ENCODE measurements around the gene SLC35F3. TPM values are rescaled to one million over a fixed set of nuclear protein-coding genes. Genes with fewer than 3 reads are reported as not detected.

The SLC35F3 gene
- total and polyA plus RNA-seq, 9 of the 15 experiments (the other 6 are each of a cell fraction or from before 2014, with no cell fraction given) = 0.04 to 0.07 (median 0.04) TPM; not detected in 6

DNA sequence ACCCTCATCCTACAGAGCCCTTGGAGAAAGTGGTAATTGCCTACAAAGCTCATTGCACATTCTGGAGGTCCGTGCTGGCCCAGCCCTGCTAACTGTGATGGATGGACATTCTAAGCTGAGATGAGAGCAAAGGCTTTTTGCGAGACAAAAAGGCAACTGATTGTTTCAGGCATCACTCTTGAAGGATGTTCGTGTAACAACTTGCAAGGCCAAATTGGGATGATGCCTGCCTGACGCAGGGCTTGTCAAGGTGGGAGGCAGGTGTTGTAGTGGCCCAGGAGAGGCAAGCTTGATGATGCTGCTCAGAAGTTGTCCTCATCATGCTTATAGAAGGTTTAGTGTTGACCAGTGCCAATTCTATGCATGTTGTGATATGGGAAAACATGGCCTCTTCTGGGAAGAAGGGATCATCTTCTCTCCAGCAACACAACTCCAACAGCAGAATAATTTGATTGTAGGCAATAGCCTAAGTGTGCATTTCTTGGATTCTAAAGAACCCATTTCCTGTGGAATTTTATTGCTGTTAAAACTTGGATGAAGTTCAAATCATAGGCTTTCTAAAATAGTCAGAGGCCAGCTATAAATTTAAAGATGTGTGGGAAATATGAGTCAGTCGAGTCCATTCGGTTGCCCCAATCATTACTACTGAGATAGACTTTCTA lies 366.2 kb downstream of the SLC35F3 start:
- no peaks in the 10 kb centered on the region for H3K9me1 ChIP-seq (ENCODE audit: control insufficient read depth, insufficient read depth, low read length)
- in situ Hi-C loops (cut with MboI) = no loop called here
- CTCF ChIA-PET (ENCODE audit: low intra/inter-chr PET ratio) = no interaction called here
- DNase-seq (ENCODE audit: extremely low read depth in 1 of 4, low spot score in 3 of 4) = no peak
- H3K4me2 ChIP-seq (ENCODE audit: insufficient read depth, low read length) = no peak overlapping the region
- H3K36me3 ChIP-seq (ENCODE audit: control insufficient read depth, insufficient read depth, low read length) = no peaks in the 10 kb centered on the region
- no peak overlapping the region for H3K27ac ChIP-seq (ENCODE audit: extremely low read depth, low read depth, low read length)
- no peak for TF ChIP-seq FOXJ3 (CRISPR knock-in tag; IDR thresholded peaks at IDR 0.05)
- TF ChIP-seq SAP30 (IDR thresholded peaks at IDR 0.05; ENCODE audit: borderline replicate concordance, insufficient read depth, low read depth, low read length, poor library complexity, severe bottlenecking) = no peak
- no peak for TF ChIP-seq PHTF2 (CRISPR knock-in tag; IDR thresholded peaks at IDR 0.05)
- BruUV-seq (replicated peaks) = no TSS peak
- 4% methylated on average over 6 of the region's 6 CpGs for WGBS (ENCODE audit: insufficient coverage, low coverage, missing lambda C conversion rate)
- no peak overlapping the region for H2AFZ ChIP-seq (ENCODE audit: low read depth, low read length)
- H3K4me1 ChIP-seq (replicated peaks in 1 of 2; ENCODE audit: control insufficient read depth in 2 of 2, insufficient read depth in 2 of 2, low read length in 2 of 2) = no peaks in the 10 kb centered on the region
- H3K9ac ChIP-seq (ENCODE audit: insufficient read depth in 1 of 2, low read depth in 2 of 2, low read length in 2 of 2) = no peak overlapping the region
- H3K9me3 ChIP-seq (replicated peaks; ENCODE audit: control insufficient read depth, insufficient read depth, low read depth, low read length) = no peaks in the 10 kb centered on the region
- no peaks in the 10 kb centered on the region for H3K79me2 ChIP-seq (ENCODE audit: control insufficient read depth, insufficient read depth, low read length)
- no peaks in the 10 kb centered on the region for H4K20me1 ChIP-seq (replicated peaks; ENCODE audit: control insufficient read depth, insufficient read depth, low read length)
- POLR2A ChIA-PET = interaction anchor here (0.6 kb wide), 1 partner anchor 54 kb away, joined by 3 read pairs; no protein-coding TSS in a partner anchor
- H3K27me3 ChIP-seq (ENCODE audit: control insufficient read depth in 2 of 2, insufficient read depth in 2 of 2, low read length in 2 of 2) = peaks cover 9 to 18% of the 10 kb centered on the region in 2 experiments
- ATAC-seq = no peak
- FAIRE-seq = no peak
- no peak overlapping the region for H3K4me3 ChIP-seq
- intact Hi-C loops (cut with micrococcal nuclease) = no loop called here

DNA sequence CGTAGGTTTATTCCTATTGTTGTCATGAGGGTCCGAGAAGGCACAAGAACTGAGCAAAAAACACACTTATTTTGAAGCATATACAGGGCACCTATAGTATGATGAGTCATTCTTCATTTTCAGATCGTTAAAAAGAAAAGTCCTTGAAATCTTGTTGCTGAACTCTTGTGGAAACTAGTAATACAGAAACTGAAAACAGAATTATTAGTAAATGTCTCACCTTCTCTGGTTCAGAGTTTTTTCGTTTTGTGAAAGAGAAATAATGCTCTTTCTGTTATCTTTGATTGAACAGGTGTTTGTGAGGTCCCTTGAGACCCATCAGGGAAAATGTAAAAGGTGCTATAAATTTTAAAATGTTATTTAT lies 366.7 kb downstream of the SLC35F3 start:
- peaks cover 9 to 17% of the 10 kb centered on the region in 2 experiments for H3K27me3 ChIP-seq (ENCODE audit: control insufficient read depth in 2 of 2, insufficient read depth in 2 of 2, low read length in 2 of 2)
- H3K36me3 ChIP-seq (ENCODE audit: control insufficient read depth, insufficient read depth, low read length) = no peaks in the 10 kb centered on the region
- ChIA-PET POLR2A (interaction anchor here (0.6 kb wide), 1 partner anchor 53 kb away, joined by 3 read pairs; no protein-coding TSS in a partner anchor), CTCF (ENCODE audit: low intra/inter-chr PET ratio) (no interaction called here)
- 1% methylated on average over 4 of the region's 4 CpGs for WGBS (ENCODE audit: insufficient coverage, low coverage, missing lambda C conversion rate)
- no peaks in the 10 kb centered on the region for H3K4me1 ChIP-seq (replicated peaks in 1 of 2; ENCODE audit: control insufficient read depth in 2 of 2, insufficient read depth in 2 of 2, low read length in 2 of 2)
- H3K9ac ChIP-seq (ENCODE audit: insufficient read depth in 1 of 2, low read depth in 2 of 2, low read length in 2 of 2) = no peak overlapping the region
- in situ Hi-C loops (cut with MboI) (no loop called here), intact Hi-C loops (cut with micrococcal nuclease) (no loop called here)
- H4K20me1 ChIP-seq (replicated peaks; ENCODE audit: control insufficient read depth, insufficient read depth, low read length) = no peaks in the 10 kb centered on the region
- no TSS peak for BruUV-seq (replicated peaks)
- H3K4me3 ChIP-seq = no peak overlapping the region
- H3K27ac ChIP-seq (ENCODE audit: extremely low read depth, low read depth, low read length) = no peak overlapping the region
- no peak overlapping the region for H2AFZ ChIP-seq (ENCODE audit: low read depth, low read length)
- H3K9me1 ChIP-seq (ENCODE audit: control insufficient read depth, insufficient read depth, low read length) = no peaks in the 10 kb centered on the region
- no peak overlapping the region for H3K4me2 ChIP-seq (ENCODE audit: insufficient read depth, low read length)
- no peak for DNase-seq (ENCODE audit: extremely low read depth in 1 of 4, low spot score in 3 of 4)
- H3K9me3 ChIP-seq (replicated peaks; ENCODE audit: control insufficient read depth, insufficient read depth, low read depth, low read length) = no peaks in the 10 kb centered on the region
- no peak for ATAC-seq
- H3K79me2 ChIP-seq (ENCODE audit: control insufficient read depth, insufficient read depth, low read length) = no peaks in the 10 kb centered on the region
- no peak for FAIRE-seq
- TF ChIP-seq ZNF24 (IDR thresholded peaks at IDR 0.05) = no peak
- TF ChIP-seq RFX5 (IDR thresholded peaks at IDR 0.05; ENCODE audit: low read depth, low read length) = no peak
- TF ChIP-seq ZNF143 (CRISPR knock-in tag; IDR thresholded peaks at IDR 0.05) = no peak
- TF ChIP-seq, protein P1, sequence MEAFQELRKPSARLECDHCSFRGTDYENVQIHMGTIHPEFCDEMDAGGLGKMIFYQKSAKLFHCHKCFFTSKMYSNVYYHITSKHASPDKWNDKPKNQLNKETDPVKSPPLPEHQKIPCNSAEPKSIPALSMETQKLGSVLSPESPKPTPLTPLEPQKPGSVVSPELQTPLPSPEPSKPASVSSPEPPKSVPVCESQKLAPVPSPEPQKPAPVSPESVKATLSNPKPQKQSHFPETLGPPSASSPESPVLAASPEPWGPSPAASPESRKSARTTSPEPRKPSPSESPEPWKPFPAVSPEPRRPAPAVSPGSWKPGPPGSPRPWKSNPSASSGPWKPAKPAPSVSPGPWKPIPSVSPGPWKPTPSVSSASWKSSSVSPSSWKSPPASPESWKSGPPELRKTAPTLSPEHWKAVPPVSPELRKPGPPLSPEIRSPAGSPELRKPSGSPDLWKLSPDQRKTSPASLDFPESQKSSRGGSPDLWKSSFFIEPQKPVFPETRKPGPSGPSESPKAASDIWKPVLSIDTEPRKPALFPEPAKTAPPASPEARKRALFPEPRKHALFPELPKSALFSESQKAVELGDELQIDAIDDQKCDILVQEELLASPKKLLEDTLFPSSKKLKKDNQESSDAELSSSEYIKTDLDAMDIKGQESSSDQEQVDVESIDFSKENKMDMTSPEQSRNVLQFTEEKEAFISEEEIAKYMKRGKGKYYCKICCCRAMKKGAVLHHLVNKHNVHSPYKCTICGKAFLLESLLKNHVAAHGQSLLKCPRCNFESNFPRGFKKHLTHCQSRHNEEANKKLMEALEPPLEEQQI (IDR thresholded peaks at IDR 0.05) = no peak
- no peak for TF ChIP-seq NR2C2 (CRISPR knock-in tag; IDR thresholded peaks at IDR 0.05)
- no peak for TF ChIP-seq NR2C2 (tag; IDR thresholded peaks at IDR 0.05)
- no peak for TF ChIP-seq ZNF780A (CRISPR knock-in tag; IDR thresholded peaks at IDR 0.05)
- TF ChIP-seq ARID2 (IDR thresholded peaks at IDR 0.05) = no peak
- no peak for TF ChIP-seq NFATC3 (IDR thresholded peaks at IDR 0.05)
- TF ChIP-seq HSF4 (CRISPR knock-in tag; IDR thresholded peaks at IDR 0.05; ENCODE audit: borderline replicate concordance) = no peak
- TF ChIP-seq CBX3 (IDR thresholded peaks at IDR 0.05; ENCODE audit: borderline replicate concordance in 1 of 2, low read length in 2 of 2) = no peak
- no peak for TF ChIP-seq FOS (IDR thresholded peaks at IDR 0.05; ENCODE audit: extremely low read depth, insufficient read length)
- no peak for TF ChIP-seq MECOM (CRISPR knock-in tag; IDR thresholded peaks at IDR 0.05)

Measured in K562 (cell line).